Activated CD4-positive, alpha-beta T cell treated with anti-CD3 and anti-CD28 coated beads, Interleukin-2, amount 50 U/mL, for 16 hours (primary cell): Measurements from ENCODE around the gene AMOT.

Experiments used
- DNase-seq: peaks from one replicate; pipeline ENCODE4 v3.0.0-alpha.2; 2020

Gene AMOT

GRCh38 chrX:112835019-112835418 lies 5.6 kb downstream of the AMOT start:
- DNase-seq: no peak

GRCh38 chrX:112834031-112834845 lies 6.4 kb downstream of the AMOT start:
- DNase-seq: no peak

GRCh38 chrX:112832481-112833095 lies 8.0 kb downstream of the AMOT start:
- DNase-seq: no peak

GRCh38 chrX:112830540-112830939 lies 10.1 kb downstream of the AMOT start:
- DNase-seq: no peak

GRCh38 chrX:112827292-112827903 lies 13.2 kb downstream of the AMOT start:
- DNase-seq: no peak

GRCh38 chrX:112826023-112826422 lies 14.6 kb downstream of the AMOT start:
- no peak for DNase-seq

GRCh38 chrX:112822892-112823291 lies 17.7 kb downstream of the AMOT start:
- DNase-seq: no peak

GRCh38 chrX:112820364-112821268 lies 20.0 kb downstream of the AMOT start:
- DNase-seq: no peak

- no peak for DNase-seq
Observed at GRCh38 chrX:112819813-112820212, 20.8 kb downstream of the AMOT start.

- DNase-seq: no peak
Observed at GRCh38 chrX:112819008-112819640, 21.5 kb downstream of the AMOT start.

GRCh38 chrX:112818114-112819007 lies 22.3 kb downstream of the AMOT start:
- no peak for DNase-seq

GRCh38 chrX:112816908-112817307 lies 23.7 kb downstream of the AMOT start:
- no peak for DNase-seq

- no peak for DNase-seq
Observed at GRCh38 chrX:112814496-112814895, 26.1 kb downstream of the AMOT start.

- DNase-seq: no peak
Observed at GRCh38 chrX:112812741-112813140, 27.9 kb downstream of the AMOT start.

GRCh38 chrX:112808651-112809195 lies 31.9 kb downstream of the AMOT start:
- no peak for DNase-seq

- DNase-seq: no peak
Observed at GRCh38 chrX:112808007-112808406, 32.6 kb downstream of the AMOT start.

- no peak for DNase-seq
Observed at GRCh38 chrX:112803060-112803459, 37.6 kb downstream of the AMOT start.

GRCh38 chrX:112802541-112802940 lies 38.1 kb downstream of the AMOT start:
- no peak for DNase-seq

- no peak for DNase-seq
Observed at GRCh38 chrX:112800971-112801775, 39.5 kb downstream of the AMOT start.

GRCh38 chrX:112799425-112799824 lies 41.2 kb downstream of the AMOT start:
- DNase-seq: no peak
